ENCODE results near the gene KRTAP5-3.

DNA sequence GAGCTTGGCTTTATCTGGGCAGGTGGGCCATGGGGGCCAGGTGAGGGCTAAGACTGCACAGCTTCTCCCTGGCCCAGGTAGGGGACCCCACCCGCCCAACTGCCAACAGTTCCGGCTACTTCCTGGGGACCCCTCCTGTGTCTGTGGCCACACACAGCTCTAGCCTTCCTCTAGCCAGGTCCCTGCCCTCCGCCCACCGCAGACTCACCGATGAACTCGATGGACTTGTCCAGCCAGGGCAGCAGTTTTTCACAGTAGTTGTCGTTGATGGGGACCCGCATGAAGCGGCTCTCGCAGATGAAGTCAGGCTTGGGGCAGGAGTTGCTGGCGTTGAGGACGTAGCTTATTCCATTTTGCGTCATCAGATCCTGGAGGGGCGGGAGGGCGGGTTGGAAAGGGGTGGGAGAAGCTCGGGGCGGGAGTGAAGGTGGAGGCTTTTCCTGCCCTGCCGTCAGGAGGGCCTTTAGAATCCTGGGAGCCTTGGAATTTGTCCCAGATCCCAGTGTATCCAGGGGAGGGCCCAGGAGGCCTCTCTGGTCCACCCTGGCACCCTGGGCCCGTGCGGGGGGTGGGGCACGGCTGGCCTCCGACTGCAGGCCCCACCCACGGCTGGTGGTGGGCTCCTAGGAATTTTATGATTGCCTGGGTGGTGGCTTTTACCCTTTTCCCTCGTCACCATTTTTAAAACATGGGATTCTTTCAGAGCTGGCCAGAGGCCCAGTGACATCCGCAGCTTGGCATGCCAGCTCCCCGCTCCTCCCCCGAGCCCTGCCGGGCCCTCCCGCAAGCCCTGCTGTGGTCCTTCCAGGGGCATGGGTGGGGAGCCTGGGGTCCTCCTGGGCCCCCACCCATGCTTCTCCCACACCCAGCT lies 50.1 kb downstream of the KRTAP5-3 start:
- TF ChIP-seq, protein P1, sequence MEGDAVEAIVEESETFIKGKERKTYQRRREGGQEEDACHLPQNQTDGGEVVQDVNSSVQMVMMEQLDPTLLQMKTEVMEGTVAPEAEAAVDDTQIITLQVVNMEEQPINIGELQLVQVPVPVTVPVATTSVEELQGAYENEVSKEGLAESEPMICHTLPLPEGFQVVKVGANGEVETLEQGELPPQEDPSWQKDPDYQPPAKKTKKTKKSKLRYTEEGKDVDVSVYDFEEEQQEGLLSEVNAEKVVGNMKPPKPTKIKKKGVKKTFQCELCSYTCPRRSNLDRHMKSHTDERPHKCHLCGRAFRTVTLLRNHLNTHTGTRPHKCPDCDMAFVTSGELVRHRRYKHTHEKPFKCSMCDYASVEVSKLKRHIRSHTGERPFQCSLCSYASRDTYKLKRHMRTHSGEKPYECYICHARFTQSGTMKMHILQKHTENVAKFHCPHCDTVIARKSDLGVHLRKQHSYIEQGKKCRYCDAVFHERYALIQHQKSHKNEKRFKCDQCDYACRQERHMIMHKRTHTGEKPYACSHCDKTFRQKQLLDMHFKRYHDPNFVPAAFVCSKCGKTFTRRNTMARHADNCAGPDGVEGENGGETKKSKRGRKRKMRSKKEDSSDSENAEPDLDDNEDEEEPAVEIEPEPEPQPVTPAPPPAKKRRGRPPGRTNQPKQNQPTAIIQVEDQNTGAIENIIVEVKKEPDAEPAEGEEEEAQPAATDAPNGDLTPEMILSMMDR (IDR thresholded peaks at IDR 0.05) = no peak
- TF ChIP-seq EZH2 (IDR thresholded peaks at IDR 0.05; ENCODE audit: borderline replicate concordance, insufficient read depth, low read depth, low read length, poor library complexity, severe bottlenecking) = no peak
